ENCODE results near the gene CDH11. TPM values are rescaled to one million over a fixed set of nuclear protein-coding genes. Genes with fewer than 3 reads are reported as not detected.

Gene CDH11
- total and polyA plus RNA-seq, 3 experiments from 2014 or later, result not detected

DNA sequence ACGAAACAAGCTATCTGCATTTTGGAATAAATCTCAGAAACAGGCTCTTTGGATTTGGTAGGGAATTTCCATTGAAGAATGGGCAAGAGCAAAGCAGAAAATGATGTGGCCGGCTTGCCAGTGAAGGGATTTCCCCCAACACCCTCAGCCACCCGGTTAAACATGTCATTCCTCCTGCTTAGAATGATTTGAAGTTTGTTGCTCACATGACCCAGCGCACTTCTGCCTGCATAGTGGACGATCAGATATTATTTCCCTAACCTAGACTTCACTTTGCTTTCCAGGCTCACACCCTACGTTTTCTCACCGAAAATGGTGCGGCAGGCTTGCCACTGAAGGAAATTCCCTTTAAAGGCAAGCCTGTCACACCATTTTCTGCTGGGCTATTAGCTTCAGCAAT lies 170.7 kb downstream of the CDH11 start:
- POLR2A ChIA-PET, result no interaction called here
- Histone ChIP-seq H3K4me1 (ENCODE audit: insufficient read depth, low read length) (no peaks in the 10 kb centered on the region), H3K36me3 (ENCODE audit: insufficient read depth, low read length) (no peaks in the 10 kb centered on the region), H3K9me3 (ENCODE audit: low read length) (no peaks in the 10 kb centered on the region), H3K4me3 (ENCODE audit: low read length) (no peak overlapping the region), H3K27ac (ENCODE audit: low read depth, low read length) (no peak overlapping the region), H3K27me3 (ENCODE audit: insufficient read depth, low read length, poor library complexity, severe bottlenecking) (no peaks in the 10 kb centered on the region)
- CTCF ChIA-PET, result no interaction called here
- Mint-ChIP-seq H3K27me3 (peaks cover 0 to 1% of the 10 kb centered on the region in 2 donors), H3K9me3 (peaks cover 20 to 27% (median 23%) of the 10 kb centered on the region in 5 donors), H3K36me3 (no peaks in the 10 kb centered on the region), H3K4me1 (no peaks in the 10 kb centered on the region), H3K27ac (no peak overlapping the region), H3K4me3 (no peak overlapping the region)
- DNase-seq, result no peak

- H3K4me1 Mint-ChIP-seq, result no peaks in the 10 kb centered on the region
- H3K36me3 ChIP-seq (ENCODE audit: insufficient read depth, low read length), result no peaks in the 10 kb centered on the region
- no peak overlapping the region for H3K27ac ChIP-seq (ENCODE audit: low read depth, low read length)
- H3K27me3 ChIP-seq (ENCODE audit: insufficient read depth, low read length, poor library complexity, severe bottlenecking), result no peaks in the 10 kb centered on the region
- POLR2A ChIA-PET, result no interaction called here
- H3K27ac Mint-ChIP-seq, result no peak overlapping the region
- CTCF ChIA-PET, result no interaction called here
- no peaks in the 10 kb centered on the region for H3K9me3 ChIP-seq (ENCODE audit: low read length)
- H3K36me3 Mint-ChIP-seq, result no peaks in the 10 kb centered on the region
- DNase-seq, result no peak
- peaks cover 22 to 28% (median 25%) of the 10 kb centered on the region in 5 donors for H3K9me3 Mint-ChIP-seq
- H3K4me3 Mint-ChIP-seq, result no peak overlapping the region
- H3K27me3 Mint-ChIP-seq, result peaks cover 0 to 1% of the 10 kb centered on the region in 2 donors
- H3K4me1 ChIP-seq (ENCODE audit: insufficient read depth, low read length), result no peaks in the 10 kb centered on the region
- no peak overlapping the region for H3K4me3 ChIP-seq (ENCODE audit: low read length)
Measured at GRCh38 chr16:64950731-64951130, 171.1 kb downstream of the CDH11 start.

GRCh38 chr16:64950262-64950661 lies 171.6 kb downstream of the CDH11 start:
- ChIA-PET POLR2A (no interaction called here), CTCF (no interaction called here)
- Mint-ChIP-seq H3K36me3 (no peaks in the 10 kb centered on the region), H3K9me3 (peaks cover 20 to 27% (median 24%) of the 10 kb centered on the region in 5 donors), H3K27ac (no peak overlapping the region), H3K4me1 (no peaks in the 10 kb centered on the region), H3K27me3 (peaks cover 0 to 1% of the 10 kb centered on the region in 2 donors), H3K4me3 (no peak overlapping the region)
- no peaks in the 10 kb centered on the region for H3K4me1 ChIP-seq (ENCODE audit: insufficient read depth, low read length)
- no peaks in the 10 kb centered on the region for H3K36me3 ChIP-seq (ENCODE audit: insufficient read depth, low read length)
- DNase-seq, result no peak
- no peak overlapping the region for H3K4me3 ChIP-seq (ENCODE audit: low read length)
- H3K27me3 ChIP-seq (ENCODE audit: insufficient read depth, low read length, poor library complexity, severe bottlenecking), result no peaks in the 10 kb centered on the region
- no peaks in the 10 kb centered on the region for H3K9me3 ChIP-seq (ENCODE audit: low read length)
- H3K27ac ChIP-seq (ENCODE audit: low read depth, low read length), result no peak overlapping the region

DNA sequence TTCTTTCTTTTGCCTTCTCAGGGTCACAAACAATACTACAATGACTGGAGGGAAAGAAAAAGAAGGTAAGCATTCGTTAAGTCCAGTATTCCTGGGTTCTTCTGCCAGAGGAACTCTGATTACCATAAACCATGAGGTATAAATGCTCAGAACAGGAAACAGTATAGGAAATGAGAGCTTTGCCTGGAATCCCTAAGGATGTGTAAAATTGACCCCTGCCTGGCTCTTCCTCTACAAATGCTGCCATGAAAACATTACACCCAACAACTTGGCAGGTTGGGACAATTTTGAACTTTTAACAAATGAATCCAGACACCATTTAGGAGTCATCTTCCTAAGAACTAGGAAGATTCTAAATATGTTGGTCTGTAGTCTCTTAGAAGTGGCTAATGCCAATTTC lies 173.8 kb downstream of the CDH11 start:
- no peaks in the 10 kb centered on the region for H3K27me3 ChIP-seq (ENCODE audit: insufficient read depth, low read length, poor library complexity, severe bottlenecking)
- H3K27ac ChIP-seq (ENCODE audit: low read depth, low read length), result no peak overlapping the region
- CTCF ChIA-PET, result no interaction called here
- H3K9me3 Mint-ChIP-seq, result peaks cover 20 to 40% (median 29%) of the 10 kb centered on the region in 5 donors
- no peaks in the 10 kb centered on the region for H3K4me1 ChIP-seq (ENCODE audit: insufficient read depth, low read length)
- no peak overlapping the region for H3K4me3 ChIP-seq (ENCODE audit: low read length)
- H3K9me3 ChIP-seq (ENCODE audit: low read length), result no peaks in the 10 kb centered on the region
- H3K27me3 Mint-ChIP-seq, result peaks cover 0 to 1% of the 10 kb centered on the region in 2 donors
- H3K36me3 Mint-ChIP-seq, result no peaks in the 10 kb centered on the region
- POLR2A ChIA-PET, result no interaction called here
- H3K4me3 Mint-ChIP-seq, result no peak overlapping the region
- H3K36me3 ChIP-seq (ENCODE audit: insufficient read depth, low read length), result no peaks in the 10 kb centered on the region
- H3K27ac Mint-ChIP-seq, result no peak overlapping the region
- DNase-seq, result no peak
- no peaks in the 10 kb centered on the region for H3K4me1 Mint-ChIP-seq

DNA sequence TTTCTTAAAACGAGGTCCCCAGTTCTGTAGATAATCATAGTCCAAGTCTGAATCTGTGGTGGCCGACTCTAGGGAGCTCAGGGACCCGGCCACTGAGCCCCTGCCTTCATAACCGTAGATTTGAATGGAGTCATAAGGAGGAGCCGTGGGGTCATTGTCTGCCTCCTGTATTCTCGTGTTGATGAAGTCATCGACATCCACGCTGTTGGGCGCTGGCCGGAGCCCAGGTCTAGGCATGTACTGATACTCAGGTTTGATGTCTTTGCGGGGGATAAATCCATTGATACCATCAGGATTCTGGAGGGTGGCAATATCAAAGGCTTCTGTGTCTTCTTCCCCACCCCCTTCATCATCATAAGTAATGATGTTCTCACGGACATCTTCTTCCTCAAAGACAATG lies 174.2 kb downstream of the CDH11 start:
- POLR2A ChIA-PET, result no interaction called here
- no peaks in the 10 kb centered on the region for H3K4me1 ChIP-seq (ENCODE audit: insufficient read depth, low read length)

DNA sequence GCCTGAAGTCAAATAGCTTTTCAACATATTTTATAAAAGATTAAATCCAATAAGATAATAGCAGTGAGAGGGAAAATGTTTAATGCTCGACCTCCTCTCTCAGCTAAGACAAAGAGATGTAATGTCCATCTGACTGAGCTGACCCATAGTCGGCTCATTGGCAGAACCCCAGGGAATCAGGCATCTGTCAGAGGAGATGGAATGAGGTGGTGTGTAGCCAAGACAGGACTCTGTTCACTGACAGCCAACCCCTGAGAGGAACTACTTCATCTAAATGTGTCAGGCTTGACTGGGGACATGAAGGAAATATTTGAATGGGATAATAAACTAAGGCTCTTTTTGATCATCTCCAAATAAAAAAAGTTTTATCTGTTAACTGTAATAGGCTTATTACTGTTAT lies 188.0 kb downstream of the CDH11 start:
- no peaks in the 10 kb centered on the region for H3K36me3 ChIP-seq (ENCODE audit: insufficient read depth, low read length)
- Mint-ChIP-seq H3K36me3 (peaks cover 0 to 1% (median 0%) of the 10 kb centered on the region in 3 donors), H3K4me1 (no peaks in the 10 kb centered on the region), H3K27me3 (peaks cover 0 to 2% of the 10 kb centered on the region in 2 donors), H3K27ac (no peak overlapping the region), H3K4me3 (no peak overlapping the region), H3K9me3 (peaks cover 6 to 31% (median 13%) of the 10 kb centered on the region in 5 donors)
- DNase-seq, result no peak
- no peaks in the 10 kb centered on the region for H3K27me3 ChIP-seq (ENCODE audit: insufficient read depth, low read length, poor library complexity, severe bottlenecking)
- H3K4me3 ChIP-seq (ENCODE audit: low read length), result no peak overlapping the region
- no peak overlapping the region for H3K27ac ChIP-seq (ENCODE audit: low read depth, low read length)
- ChIA-PET POLR2A (no interaction called here), CTCF (no interaction called here)
- H3K4me1 ChIP-seq (ENCODE audit: insufficient read depth, low read length), result no peaks in the 10 kb centered on the region
- no peaks in the 10 kb centered on the region for H3K9me3 ChIP-seq (ENCODE audit: low read length)

More for the DNA sequence above, 174.2 kb downstream of the CDH11 start:
- CTCF ChIA-PET, result no interaction called here
- Mint-ChIP-seq H3K4me3 (no peak overlapping the region), H3K27me3 (peaks cover 0 to 1% of the 10 kb centered on the region in 2 donors), H3K4me1 (no peaks in the 10 kb centered on the region), H3K9me3 (peaks cover 20 to 40% (median 26%) of the 10 kb centered on the region in 5 donors), H3K27ac (no peak overlapping the region), H3K36me3 (no peaks in the 10 kb centered on the region)
- Histone ChIP-seq H3K27ac (ENCODE audit: low read depth, low read length) (no peak overlapping the region), H3K4me3 (ENCODE audit: low read length) (no peak overlapping the region), H3K36me3 (ENCODE audit: insufficient read depth, low read length) (no peaks in the 10 kb centered on the region), H3K9me3 (ENCODE audit: low read length) (no peaks in the 10 kb centered on the region), H3K27me3 (ENCODE audit: insufficient read depth, low read length, poor library complexity, severe bottlenecking) (no peaks in the 10 kb centered on the region)
- no peak for DNase-seq

DNA sequence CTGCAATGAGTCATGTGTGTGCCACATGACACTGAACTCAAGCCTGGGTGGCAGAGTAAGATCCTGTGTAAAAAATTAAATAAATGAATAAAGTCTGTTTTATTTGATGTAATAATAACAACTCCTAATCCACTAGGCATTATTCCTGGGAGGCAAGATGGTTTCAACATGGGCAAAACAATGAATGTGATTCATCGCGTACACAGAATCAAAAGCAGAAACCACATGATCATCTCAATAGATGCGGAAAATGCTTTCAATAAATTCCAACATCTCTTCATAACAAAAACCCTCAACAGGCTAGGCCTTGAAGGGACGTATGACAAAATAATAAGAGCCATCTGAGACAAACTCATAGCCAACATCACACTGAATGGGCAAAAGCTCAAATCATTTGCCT lies 195.4 kb downstream of the CDH11 start:
- ChIA-PET POLR2A (no interaction called here), CTCF (no interaction called here)
- Histone ChIP-seq H3K27me3 (ENCODE audit: insufficient read depth, low read length, poor library complexity, severe bottlenecking) (no peaks in the 10 kb centered on the region), H3K27ac (ENCODE audit: low read depth, low read length) (no peak overlapping the region), H3K9me3 (ENCODE audit: low read length) (no peaks in the 10 kb centered on the region), H3K4me1 (ENCODE audit: insufficient read depth, low read length) (no peaks in the 10 kb centered on the region), H3K4me3 (ENCODE audit: low read length) (no peak overlapping the region), H3K36me3 (ENCODE audit: insufficient read depth, low read length) (no peaks in the 10 kb centered on the region)
- DNase-seq, result no peak
- no peaks in the 10 kb centered on the region for H3K27me3 Mint-ChIP-seq
- peaks cover 15 to 27% (median 24%) of the 10 kb centered on the region in 5 donors for H3K9me3 Mint-ChIP-seq
- H3K4me1 Mint-ChIP-seq, result no peaks in the 10 kb centered on the region
- H3K4me3 Mint-ChIP-seq, result no peak overlapping the region
- H3K27ac Mint-ChIP-seq, result no peak overlapping the region
- peaks cover 0 to 1% (median 0%) of the 10 kb centered on the region in 3 donors for H3K36me3 Mint-ChIP-seq

- H3K27me3 Mint-ChIP-seq, result no peaks in the 10 kb centered on the region
- H3K36me3 ChIP-seq (ENCODE audit: insufficient read depth, low read length), result no peaks in the 10 kb centered on the region
- H3K4me3 ChIP-seq (ENCODE audit: low read length), result no peak overlapping the region
- H3K9me3 Mint-ChIP-seq, result peaks cover 15 to 26% (median 25%) of the 10 kb centered on the region in 5 donors
- H3K27me3 ChIP-seq (ENCODE audit: insufficient read depth, low read length, poor library complexity, severe bottlenecking), result no peaks in the 10 kb centered on the region
- no peak overlapping the region for H3K4me3 Mint-ChIP-seq
- H3K4me1 ChIP-seq (ENCODE audit: insufficient read depth, low read length), result no peaks in the 10 kb centered on the region
- H3K27ac Mint-ChIP-seq, result no peak overlapping the region
- peaks cover 0 to 1% (median 0%) of the 10 kb centered on the region in 3 donors for H3K36me3 Mint-ChIP-seq
- H3K27ac ChIP-seq (ENCODE audit: low read depth, low read length), result no peak overlapping the region
- H3K4me1 Mint-ChIP-seq, result no peaks in the 10 kb centered on the region
- ChIA-PET CTCF (no interaction called here), POLR2A (no interaction called here)
- H3K9me3 ChIP-seq (ENCODE audit: low read length), result no peaks in the 10 kb centered on the region
- DNase-seq, result no peak
Measured at GRCh38 chr16:64925166-64925565, 196.7 kb downstream of the CDH11 start.

DNA sequence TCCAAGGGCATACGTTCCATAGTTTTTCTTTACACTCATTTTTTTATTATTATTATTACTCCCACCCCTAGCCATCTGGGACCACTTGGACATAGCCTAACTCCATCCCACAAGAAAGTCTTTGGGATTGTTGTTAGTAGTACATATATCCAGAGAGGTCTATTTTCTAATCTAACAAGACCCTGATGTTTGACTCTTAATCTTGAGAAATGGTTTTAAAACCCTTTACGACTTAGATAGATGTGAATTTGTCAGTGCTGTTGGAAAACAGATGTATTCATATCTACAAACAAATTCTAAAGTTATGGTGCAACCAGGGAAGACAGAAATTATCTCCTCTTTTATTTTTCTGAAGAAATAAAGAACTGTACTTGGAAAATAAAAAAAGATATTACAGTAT lies 197.8 kb downstream of the CDH11 start:
- Mint-ChIP-seq H3K4me1 (no peaks in the 10 kb centered on the region), H3K4me3 (no peak overlapping the region), H3K27ac (no peak overlapping the region), H3K27me3 (no peaks in the 10 kb centered on the region), H3K36me3 (no peaks in the 10 kb centered on the region), H3K9me3 (peaks cover 11 to 29% (median 19%) of the 10 kb centered on the region in 5 donors)
- Histone ChIP-seq H3K4me3 (ENCODE audit: low read length) (no peak overlapping the region), H3K4me1 (ENCODE audit: insufficient read depth, low read length) (no peaks in the 10 kb centered on the region), H3K36me3 (ENCODE audit: insufficient read depth, low read length) (no peaks in the 10 kb centered on the region), H3K27me3 (ENCODE audit: insufficient read depth, low read length, poor library complexity, severe bottlenecking) (no peaks in the 10 kb centered on the region), H3K9me3 (ENCODE audit: low read length) (no peaks in the 10 kb centered on the region), H3K27ac (ENCODE audit: low read depth, low read length) (no peak overlapping the region)
- DNase-seq, result no peak
- POLR2A ChIA-PET, result no interaction called here
- CTCF ChIA-PET, result no interaction called here

Measured in CD8-positive, alpha-beta memory T cell (primary cell).